ENCODE data around the gene NAXD.

NAXD gene

GRCh38 chr13:110651271-110651670 is 35.9 kb downstream of the NAXD start:
- Histone ChIP-seq H3K27me3 (ENCODE audit: low read length) (no peaks in the 10 kb centered on the region), H3K27ac (ENCODE audit: low read depth, low read length) (no peak overlapping the region), H4K20me1 (ENCODE audit: low read depth, low read length) (no peaks in the 10 kb centered on the region; the same call in 1 of the 2 replicates), H3K4me3 (ENCODE audit: insufficient read depth, low read length, poor library complexity, severe bottlenecking) (no peak overlapping the region), H3K4me2 (ENCODE audit: low read depth, low read length, poor library complexity, severe bottlenecking) (no peak overlapping the region), H3K9me2 (replicated peaks; ENCODE audit: insufficient read depth, low read length) (no peaks in the 10 kb centered on the region), H3K79me2 (ENCODE audit: insufficient read depth, low read length) (peaks cover 5% of the 10 kb centered on the region; the same call in 1 of the 2 replicates), H2AFZ (ENCODE audit: low read depth, low read length, severe bottlenecking) (no peak overlapping the region), H3K36me3 (ENCODE audit: low read length) (0 out of 2 replicates have a peak, but pooled peaks cover 3% of the 10 kb centered on the region), H3K9ac (ENCODE audit: low read length) (no peak overlapping the region), H3F3A (ENCODE audit: insufficient read depth) (no peaks in the 10 kb centered on the region), H3K9me3 (ENCODE audit: insufficient read depth, low read length) (no peaks in the 10 kb centered on the region)
- no peak for TF ChIP-seq CTCF (IDR thresholded peaks at IDR 0.05; ENCODE audit: insufficient read depth, low read length, poor library complexity, severe bottlenecking)
- TF ChIP-seq EZH2phosphoT487 (conservative IDR thresholded peaks at IDR 0.05; ENCODE audit: low read length) = no peak

- no peak overlapping the region for H2AFZ ChIP-seq (ENCODE audit: low read depth, low read length, severe bottlenecking)
- no peaks in the 10 kb centered on the region for H3K27me3 ChIP-seq (ENCODE audit: low read length)
- H3K9me3 ChIP-seq (ENCODE audit: insufficient read depth, low read length) = no peaks in the 10 kb centered on the region
- H3F3A ChIP-seq (ENCODE audit: insufficient read depth) = no peaks in the 10 kb centered on the region
- H3K4me3 ChIP-seq (ENCODE audit: insufficient read depth, low read length, poor library complexity, severe bottlenecking) = no peak overlapping the region
- H4K20me1 ChIP-seq (ENCODE audit: low read depth, low read length) = no peaks in the 10 kb centered on the region; the same call in 1 of the 2 replicates
- H3K27ac ChIP-seq (ENCODE audit: low read depth, low read length) = no peak overlapping the region
- no peak overlapping the region for H3K4me2 ChIP-seq (ENCODE audit: low read depth, low read length, poor library complexity, severe bottlenecking)
- no peaks in the 10 kb centered on the region for H3K9me2 ChIP-seq (replicated peaks; ENCODE audit: insufficient read depth, low read length)
- no peak overlapping the region for H3K9ac ChIP-seq (ENCODE audit: low read length)
- 0 out of 2 replicates have a peak, but pooled peaks cover 3% of the 10 kb centered on the region for H3K36me3 ChIP-seq (ENCODE audit: low read length)
- H3K79me2 ChIP-seq (ENCODE audit: insufficient read depth, low read length) = peaks cover 5% of the 10 kb centered on the region; the same call in 1 of the 2 replicates
- TF ChIP-seq EZH2phosphoT487 (conservative IDR thresholded peaks at IDR 0.05; ENCODE audit: low read length) (no peak), CTCF (IDR thresholded peaks at IDR 0.05; ENCODE audit: insufficient read depth, low read length, poor library complexity, severe bottlenecking) (no peak)
Observed at GRCh38 chr13:110651726-110652230, 36.4 kb downstream of the NAXD start.

- TF ChIP-seq CTCF (IDR thresholded peaks at IDR 0.05; ENCODE audit: insufficient read depth, low read length, poor library complexity, severe bottlenecking) (no peak), EZH2phosphoT487 (conservative IDR thresholded peaks at IDR 0.05; ENCODE audit: low read length) (no peak)
- H3K9ac ChIP-seq (ENCODE audit: low read length) = no peak overlapping the region
- H2AFZ ChIP-seq (ENCODE audit: low read depth, low read length, severe bottlenecking) = no peak overlapping the region
- H3K4me3 ChIP-seq (ENCODE audit: insufficient read depth, low read length, poor library complexity, severe bottlenecking) = no peak overlapping the region
- no peaks in the 10 kb centered on the region for H3K9me2 ChIP-seq (replicated peaks; ENCODE audit: insufficient read depth, low read length)
- peaks cover 5% of the 10 kb centered on the region; the same call in 1 of the 2 replicates for H3K79me2 ChIP-seq (ENCODE audit: insufficient read depth, low read length)
- H3K4me2 ChIP-seq (ENCODE audit: low read depth, low read length, poor library complexity, severe bottlenecking) = no peak overlapping the region
- H3F3A ChIP-seq (ENCODE audit: insufficient read depth) = no peaks in the 10 kb centered on the region
- H3K27ac ChIP-seq (ENCODE audit: low read depth, low read length) = no peak overlapping the region
- H3K27me3 ChIP-seq (ENCODE audit: low read length) = no peaks in the 10 kb centered on the region
- no peaks in the 10 kb centered on the region for H3K9me3 ChIP-seq (ENCODE audit: insufficient read depth, low read length)
- H3K36me3 ChIP-seq (ENCODE audit: low read length) = 0 out of 2 replicates have a peak, but pooled peaks cover 3% of the 10 kb centered on the region
- H4K20me1 ChIP-seq (ENCODE audit: low read depth, low read length) = no peaks in the 10 kb centered on the region; the same call in 1 of the 2 replicates
Observed at GRCh38 chr13:110652231-110652730, 36.9 kb downstream of the NAXD start.

Measured in SU-DHL-6 (cell line).